ENCODE measurements around the gene SDCBP2. TPM values are rescaled to one million over a fixed set of nuclear protein-coding genes. Genes with fewer than 3 reads are reported as not detected.

Gene SDCBP2
- total RNA-seq (ENCODE audit: unreplicated experiment), result 4.0 TPM
- long read RNA-seq, partial matches to known transcripts, result 0 of 1 reads
- long read RNA-seq, other reads (novel, unspliced or antisense), result 1 of 1 reads

- TF ChIP-seq CTCF (IDR thresholded peaks at IDR 0.05; ENCODE audit: partially characterized antibody, unreplicated experiment), result no peak
- peaks cover 26% of the 10 kb centered on the region for H3K4me1 Mint-ChIP-seq (ENCODE audit: low read depth, unreplicated experiment)
- no peaks in the 10 kb centered on the region for H3K36me3 Mint-ChIP-seq (ENCODE audit: unreplicated experiment)
- H3K27me3 Mint-ChIP-seq (ENCODE audit: unreplicated experiment), result peaks cover 6% of the 10 kb centered on the region
- peak within 1 kb of the TSS; percentile 20 for H3K27ac Mint-ChIP-seq (ENCODE audit: unreplicated experiment)
- peak within 1 kb of the TSS; percentile 44 for H3K4me3 Mint-ChIP-seq (ENCODE audit: unreplicated experiment)
- DNase-seq, result no peak
- H3K9me3 Mint-ChIP-seq (ENCODE audit: unreplicated experiment), result peaks cover 5% of the 10 kb centered on the region
These were observed at the start of gene SDCBP2 for GRCh38 chr20:1328680-1329330. Gene SDCBP2 (minus strand): TSS chr20:1329139. CDS start chr20:1320416, 8,723 bp downstream.

- no peak for TF ChIP-seq CTCF (IDR thresholded peaks at IDR 0.05; ENCODE audit: partially characterized antibody, unreplicated experiment)
- DNase-seq, result no peak
- no peaks in the 10 kb centered on the region for H3K27me3 Mint-ChIP-seq (ENCODE audit: unreplicated experiment)
- no peak overlapping the region for H3K4me3 Mint-ChIP-seq (ENCODE audit: unreplicated experiment)
- no peaks in the 10 kb centered on the region for H3K36me3 Mint-ChIP-seq (ENCODE audit: unreplicated experiment)
- H3K27ac Mint-ChIP-seq (ENCODE audit: unreplicated experiment), result no peak overlapping the region
- peaks cover 3% of the 10 kb centered on the region for H3K9me3 Mint-ChIP-seq (ENCODE audit: unreplicated experiment)
- peaks cover 83% of the 10 kb centered on the region for H3K4me1 Mint-ChIP-seq (ENCODE audit: low read depth, unreplicated experiment)
These were observed 49.8 kb upstream of the SDCBP2 start for GRCh38 chr20:1378735-1379125.

- TF ChIP-seq CTCF (IDR thresholded peaks at IDR 0.05; ENCODE audit: partially characterized antibody, unreplicated experiment), result no peak
- Mint-ChIP-seq H3K27me3 (ENCODE audit: unreplicated experiment) (no peaks in the 10 kb centered on the region), H3K4me3 (ENCODE audit: unreplicated experiment) (no peak overlapping the region), H3K36me3 (ENCODE audit: unreplicated experiment) (no peaks in the 10 kb centered on the region), H3K9me3 (ENCODE audit: unreplicated experiment) (peaks cover 3% of the 10 kb centered on the region), H3K27ac (ENCODE audit: unreplicated experiment) (no peak overlapping the region), H3K4me1 (ENCODE audit: low read depth, unreplicated experiment) (peaks cover 84% of the 10 kb centered on the region)
- no peak for DNase-seq
These were observed 49.2 kb upstream of the SDCBP2 start for GRCh38 chr20:1377984-1378734.

GRCh38 chr20:1377341-1377871 is 48.5 kb upstream of the SDCBP2 start:
- DNase-seq, result no peak
- no peaks in the 10 kb centered on the region for H3K27me3 Mint-ChIP-seq (ENCODE audit: unreplicated experiment)
- no peak for TF ChIP-seq CTCF (IDR thresholded peaks at IDR 0.05; ENCODE audit: partially characterized antibody, unreplicated experiment)
- H3K9me3 Mint-ChIP-seq (ENCODE audit: unreplicated experiment), result peaks cover 3% of the 10 kb centered on the region
- H3K36me3 Mint-ChIP-seq (ENCODE audit: unreplicated experiment), result no peaks in the 10 kb centered on the region
- peaks cover 80% of the 10 kb centered on the region for H3K4me1 Mint-ChIP-seq (ENCODE audit: low read depth, unreplicated experiment)
- H3K4me3 Mint-ChIP-seq (ENCODE audit: unreplicated experiment), result no peak overlapping the region
- peak overlapping the region; percentile 55 for H3K27ac Mint-ChIP-seq (ENCODE audit: unreplicated experiment)
